Ishikawa (cell line): Measurements from ENCODE around the gene SLC8A1.

Experiments
- CEBPB ChIP-seq: IDR thresholded peaks from 2 replicates; pipeline ENCODE4 v1.6.1; 2012
- CREB1 ChIP-seq: IDR thresholded peaks from 2 replicates; pipeline ENCODE4 v1.6.1; 2012; ENCODE audit warnings: low read depth
- EGR1 ChIP-seq: IDR thresholded peaks from 2 replicates; pipeline ENCODE4 v1.6.1; 2012
- EP300 ChIP-seq: IDR thresholded peaks from 2 replicates; pipeline ENCODE4 v1.6.1; 2012; ENCODE audit warnings: borderline replicate concordance
- FOXM1 ChIP-seq: IDR thresholded peaks from 2 replicates; pipeline ENCODE4 v1.6.1; 2012; ENCODE audit warnings: low read depth, borderline replicate concordance
- MAX ChIP-seq: IDR thresholded peaks from 2 replicates; pipeline ENCODE4 v1.6.1; 2012
- RAD21 ChIP-seq: IDR thresholded peaks from 2 replicates; pipeline ENCODE4 v1.6.1; 2012; ENCODE audit warnings: low read depth
- REST ChIP-seq: IDR thresholded peaks from 2 replicates; pipeline ENCODE4 v1.6.1; 2012; ENCODE audit warnings: low read depth, mild to moderate bottlenecking
- TAF1 ChIP-seq: IDR thresholded peaks from 2 replicates; pipeline ENCODE4 v1.6.1; 2012; ENCODE audit warnings: low read depth, mild to moderate bottlenecking
- TCF12 ChIP-seq: IDR thresholded peaks from 2 replicates; pipeline ENCODE4 v1.6.1; 2012; ENCODE audit warnings: low read depth
- TEAD4 ChIP-seq: IDR thresholded peaks from 2 replicates; pipeline ENCODE4 v1.6.1; 2012
- YY1 ChIP-seq: IDR thresholded peaks from 2 replicates; pipeline ENCODE4 v1.6.1; 2012; ENCODE audit warnings: low read depth

GRCh38 chr2:40364151-40364874 is 87.6 kb downstream of the SLC8A1 start:
- TF ChIP-seq MAX (no peak), TAF1 (no peak), EP300 (no peak), CREB1 (no peak), REST (no peak), TEAD4 (no peak), YY1 (no peak), FOXM1 (no peak), RAD21 (no peak), TCF12 (no peak), CEBPB (peak; percentile 27; the same call in 1 of the 2 replicates), EGR1 (no peak)
